WTC11 (cell line): ENCODE results near the gene PHB1. TPM values are rescaled to one million over a fixed set of nuclear protein-coding genes. Genes with fewer than 3 reads are reported as not detected.

ENCODE experiments used
- ATAC-seq: fragments of 200-7000 bp; cut with Tn5 transposase; 2 replicates; pipeline ENCODE4 v1.10.0; 2021; ENCODE audit warnings: mild to moderate bottlenecking, moderate library complexity
- CTCF ChIA-PET: fragments of 300-600 bp; sonication (Branson Sonifier 250); formaldehyde crosslinking; loops from one replicate; lab custom pipeline; 2021; ENCODE audit warnings: antibody characterized with exemption; lab: Charles Lee
- POLR2A ChIA-PET: fragments of 350-600 bp; sonication (Branson Sonifier 250); formaldehyde crosslinking; loops from one replicate; lab custom pipeline; 2021; ENCODE audit warnings: antibody characterized with exemption; lab: Charles Lee
- DNase-seq: peaks from one replicate; pipeline ENCODE4 v3.0.0; 2021; ENCODE audit warnings: low spot score
- H3K27ac Mint-ChIP-seq: 2 replicates; pipeline ENCODE4 v1.8.0; 2021; ENCODE audit warnings: mixed read lengths
- H3K27me3 Mint-ChIP-seq: 2 replicates; pipeline ENCODE4 v1.8.0; 2021; ENCODE audit warnings: low read depth, mild to moderate bottlenecking, moderate library complexity, mixed read lengths
- H3K36me3 Mint-ChIP-seq: 2 replicates; pipeline ENCODE4 v1.8.0; 2021; ENCODE audit warnings: mixed read lengths
- H3K4me1 Mint-ChIP-seq: 2 replicates; pipeline ENCODE4 v1.8.0; 2022; ENCODE audit warnings: mixed read lengths
- H3K4me3 Mint-ChIP-seq: 2 replicates; pipeline ENCODE4 v1.8.0; 2021; ENCODE audit warnings: mild to moderate bottlenecking, moderate library complexity, mixed read lengths
- H3K9me3 Mint-ChIP-seq: 2 replicates; pipeline ENCODE4 v1.8.0; 2021; ENCODE audit warnings: mixed read lengths
- ATF6 ChIP-seq: sonication (generic); formaldehyde crosslinking; IDR thresholded peaks from 2 replicates; pipeline ENCODE4 v1.8.1; 2023; ENCODE audit warnings: mild to moderate bottlenecking, missing genetic modification reagents
- CBFB ChIP-seq: sonication (generic); formaldehyde crosslinking; IDR thresholded peaks from 2 replicates; pipeline ENCODE4 v1.8.1; 2022; ENCODE audit warnings: mild to moderate bottlenecking, low read depth, missing genetic modification reagents
- E2F1 ChIP-seq: sonication (generic); formaldehyde crosslinking; IDR thresholded peaks from 2 replicates; pipeline ENCODE4 v1.8.0; 2022; ENCODE audit warnings: mild to moderate bottlenecking, missing genetic modification reagents
- EMX1 ChIP-seq: fragments of 250-450 bp; sonication (Bioruptor Pico); IDR thresholded peaks from 2 replicates; pipeline ENCODE4 v1.8.0; 2021; ENCODE audit warnings: mild to moderate bottlenecking
- ESRRA ChIP-seq: sonication (generic); formaldehyde crosslinking; IDR thresholded peaks from 2 replicates; pipeline ENCODE4 v1.8.1; 2022; ENCODE audit warnings: mild to moderate bottlenecking, missing genetic modification reagents, borderline replicate concordance
- MYBL2 ChIP-seq: sonication (generic); formaldehyde crosslinking; IDR thresholded peaks from 2 replicates; pipeline ENCODE4 v1.8.1; 2023; ENCODE audit warnings: mild to moderate bottlenecking, moderate library complexity, missing genetic modification reagents
- NR2C2 ChIP-seq: sonication (generic); formaldehyde crosslinking; IDR thresholded peaks from 2 replicates; pipeline ENCODE4 v1.8.0; 2022; ENCODE audit warnings: mild to moderate bottlenecking, missing genetic modification reagents
- PRRX2 ChIP-seq: fragments of 250-450 bp; sonication (Bioruptor Pico); IDR thresholded peaks from 2 replicates; pipeline ENCODE4 v1.8.0; 2021; ENCODE audit warnings: mild to moderate bottlenecking
- RELA ChIP-seq: sonication (generic); formaldehyde crosslinking; IDR thresholded peaks from 2 replicates; pipeline ENCODE4 v1.8.1; 2022; ENCODE audit warnings: missing genetic modification reagents, mild to moderate bottlenecking, borderline replicate concordance
- RORB ChIP-seq: fragments of 250-450 bp; sonication (Bioruptor Pico); IDR thresholded peaks from 2 replicates; pipeline ENCODE4 v1.9.0; 2021; ENCODE audit warnings: mild to moderate bottlenecking
- SOX15 ChIP-seq: fragments of 250-450 bp; sonication (Bioruptor Pico); IDR thresholded peaks from 2 replicates; pipeline ENCODE4 v1.9.0; 2021; ENCODE audit warnings: mild to moderate bottlenecking
- STAT6 ChIP-seq: sonication (generic); formaldehyde crosslinking; conservative IDR thresholded peaks from 2 replicates; pipeline ENCODE4 v1.8.1; 2023; ENCODE audit warnings: mild to moderate bottlenecking, low read depth, missing genetic modification reagents, moderate library complexity
- ZBTB21 ChIP-seq: sonication (generic); formaldehyde crosslinking; IDR thresholded peaks from 2 replicates; pipeline ENCODE4 v1.8.1; 2023; ENCODE audit warnings: mild to moderate bottlenecking, missing genetic modification reagents, borderline replicate concordance
- ZNF138 ChIP-seq: sonication (generic); formaldehyde crosslinking; conservative IDR thresholded peaks from 2 replicates; pipeline ENCODE4 v1.8.1; 2022; ENCODE audit warnings: mild to moderate bottlenecking, moderate library complexity, missing genetic modification reagents
- total RNA-seq: library from RNA; stranded (reverse); gene quantifications from 3 replicates; pipeline ENCODE4 v1.2.3, GENCODE V29; 2021
- TF ChIP-seq, protein P1 (sequence below): sonication (generic); formaldehyde crosslinking; IDR thresholded peaks from 2 replicates; pipeline ENCODE4 v1.8.1; 2023; ENCODE audit warnings: mild to moderate bottlenecking, missing genetic modification reagents
- TF ChIP-seq, protein P2 (sequence below): sonication (generic); formaldehyde crosslinking; IDR thresholded peaks from 2 replicates; pipeline ENCODE4 v1.8.0; 2023; ENCODE audit warnings: missing genetic modification reagents
- TF ChIP-seq, protein P3 (sequence below): sonication (generic); formaldehyde crosslinking; IDR thresholded peaks from 2 replicates; pipeline ENCODE4 v1.8.1; 2022; ENCODE audit warnings: mild to moderate bottlenecking, moderate library complexity, missing genetic modification reagents
- TF ChIP-seq, protein P4 (sequence below): sonication (generic); formaldehyde crosslinking; IDR thresholded peaks from 2 replicates; pipeline ENCODE4 v1.8.1; 2023; ENCODE audit warnings: mild to moderate bottlenecking, missing genetic modification reagents, borderline replicate concordance
- TF ChIP-seq, protein P5 (sequence below): sonication (generic); formaldehyde crosslinking; IDR thresholded peaks from 2 replicates; pipeline ENCODE4 v1.8.1; 2022; ENCODE audit warnings: low read depth, mild to moderate bottlenecking, moderate library complexity, missing genetic modification reagents, borderline replicate concordance

PHB1 gene
- total RNA-seq, 1 experiment from 2014 or later, result 375 TPM

DNA sequence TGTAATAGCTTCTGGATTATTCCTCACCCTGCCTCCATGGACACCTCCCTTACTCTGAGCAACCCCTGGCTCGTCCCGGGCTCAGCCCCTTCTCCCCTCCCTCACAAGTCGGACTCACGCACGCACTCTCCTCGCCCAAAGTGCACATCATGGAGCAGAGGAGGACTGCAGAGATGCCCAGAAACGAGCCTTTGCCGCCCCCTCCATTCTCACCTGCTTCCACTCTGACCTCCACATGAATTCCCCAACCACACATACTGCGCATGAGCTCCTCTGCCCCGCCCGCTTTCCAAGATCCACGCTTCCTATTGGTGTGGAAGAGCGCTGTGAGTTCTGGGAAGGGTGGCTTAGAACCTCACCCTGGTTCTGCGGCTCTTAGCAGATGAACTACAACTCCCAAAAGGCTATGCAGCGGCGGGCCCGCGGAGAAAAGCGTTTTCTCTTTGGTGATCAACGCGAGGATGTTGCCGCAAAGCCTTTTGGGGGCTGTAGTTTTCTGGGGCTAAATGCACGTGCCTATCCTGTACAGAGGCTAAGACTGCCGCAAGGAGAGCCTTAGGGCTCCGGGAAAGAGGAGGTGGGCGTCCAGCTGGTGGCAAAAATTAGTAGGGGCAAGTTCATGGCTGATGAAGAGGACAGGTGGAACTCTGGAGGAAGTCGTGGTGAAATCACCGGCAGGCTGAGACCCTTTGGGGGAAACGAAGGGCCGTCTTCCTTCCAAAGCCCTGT, at the start of gene PHB1 (continued):
- TF ChIP-seq, protein P1, sequence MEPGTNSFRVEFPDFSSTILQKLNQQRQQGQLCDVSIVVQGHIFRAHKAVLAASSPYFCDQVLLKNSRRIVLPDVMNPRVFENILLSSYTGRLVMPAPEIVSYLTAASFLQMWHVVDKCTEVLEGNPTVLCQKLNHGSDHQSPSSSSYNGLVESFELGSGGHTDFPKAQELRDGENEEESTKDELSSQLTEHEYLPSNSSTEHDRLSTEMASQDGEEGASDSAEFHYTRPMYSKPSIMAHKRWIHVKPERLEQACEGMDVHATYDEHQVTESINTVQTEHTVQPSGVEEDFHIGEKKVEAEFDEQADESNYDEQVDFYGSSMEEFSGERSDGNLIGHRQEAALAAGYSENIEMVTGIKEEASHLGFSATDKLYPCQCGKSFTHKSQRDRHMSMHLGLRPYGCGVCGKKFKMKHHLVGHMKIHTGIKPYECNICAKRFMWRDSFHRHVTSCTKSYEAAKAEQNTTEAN (CRISPR knock-in tag), result no peak
- TF ChIP-seq ATF6 (CRISPR knock-in tag) (no peak), PRRX2 (CRISPR knock-in tag) (no peak), EMX1 (CRISPR knock-in tag) (no peak), ZBTB21 (CRISPR knock-in tag) (no peak), E2F1 (no peak), MYBL2 (no peak)
- TF ChIP-seq, protein P2, sequence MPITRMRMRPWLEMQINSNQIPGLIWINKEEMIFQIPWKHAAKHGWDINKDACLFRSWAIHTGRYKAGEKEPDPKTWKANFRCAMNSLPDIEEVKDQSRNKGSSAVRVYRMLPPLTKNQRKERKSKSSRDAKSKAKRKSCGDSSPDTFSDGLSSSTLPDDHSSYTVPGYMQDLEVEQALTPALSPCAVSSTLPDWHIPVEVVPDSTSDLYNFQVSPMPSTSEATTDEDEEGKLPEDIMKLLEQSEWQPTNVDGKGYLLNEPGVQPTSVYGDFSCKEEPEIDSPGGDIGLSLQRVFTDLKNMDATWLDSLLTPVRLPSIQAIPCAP (CRISPR knock-in tag), result no peak
- TF ChIP-seq, protein P3, sequence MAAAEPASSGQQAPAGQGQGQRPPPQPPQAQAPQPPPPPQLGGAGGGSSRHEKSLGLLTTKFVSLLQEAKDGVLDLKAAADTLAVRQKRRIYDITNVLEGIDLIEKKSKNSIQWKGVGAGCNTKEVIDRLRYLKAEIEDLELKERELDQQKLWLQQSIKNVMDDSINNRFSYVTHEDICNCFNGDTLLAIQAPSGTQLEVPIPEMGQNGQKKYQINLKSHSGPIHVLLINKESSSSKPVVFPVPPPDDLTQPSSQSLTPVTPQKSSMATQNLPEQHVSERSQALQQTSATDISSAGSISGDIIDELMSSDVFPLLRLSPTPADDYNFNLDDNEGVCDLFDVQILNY (CRISPR knock-in tag), result no peak
- TF ChIP-seq, protein P4, sequence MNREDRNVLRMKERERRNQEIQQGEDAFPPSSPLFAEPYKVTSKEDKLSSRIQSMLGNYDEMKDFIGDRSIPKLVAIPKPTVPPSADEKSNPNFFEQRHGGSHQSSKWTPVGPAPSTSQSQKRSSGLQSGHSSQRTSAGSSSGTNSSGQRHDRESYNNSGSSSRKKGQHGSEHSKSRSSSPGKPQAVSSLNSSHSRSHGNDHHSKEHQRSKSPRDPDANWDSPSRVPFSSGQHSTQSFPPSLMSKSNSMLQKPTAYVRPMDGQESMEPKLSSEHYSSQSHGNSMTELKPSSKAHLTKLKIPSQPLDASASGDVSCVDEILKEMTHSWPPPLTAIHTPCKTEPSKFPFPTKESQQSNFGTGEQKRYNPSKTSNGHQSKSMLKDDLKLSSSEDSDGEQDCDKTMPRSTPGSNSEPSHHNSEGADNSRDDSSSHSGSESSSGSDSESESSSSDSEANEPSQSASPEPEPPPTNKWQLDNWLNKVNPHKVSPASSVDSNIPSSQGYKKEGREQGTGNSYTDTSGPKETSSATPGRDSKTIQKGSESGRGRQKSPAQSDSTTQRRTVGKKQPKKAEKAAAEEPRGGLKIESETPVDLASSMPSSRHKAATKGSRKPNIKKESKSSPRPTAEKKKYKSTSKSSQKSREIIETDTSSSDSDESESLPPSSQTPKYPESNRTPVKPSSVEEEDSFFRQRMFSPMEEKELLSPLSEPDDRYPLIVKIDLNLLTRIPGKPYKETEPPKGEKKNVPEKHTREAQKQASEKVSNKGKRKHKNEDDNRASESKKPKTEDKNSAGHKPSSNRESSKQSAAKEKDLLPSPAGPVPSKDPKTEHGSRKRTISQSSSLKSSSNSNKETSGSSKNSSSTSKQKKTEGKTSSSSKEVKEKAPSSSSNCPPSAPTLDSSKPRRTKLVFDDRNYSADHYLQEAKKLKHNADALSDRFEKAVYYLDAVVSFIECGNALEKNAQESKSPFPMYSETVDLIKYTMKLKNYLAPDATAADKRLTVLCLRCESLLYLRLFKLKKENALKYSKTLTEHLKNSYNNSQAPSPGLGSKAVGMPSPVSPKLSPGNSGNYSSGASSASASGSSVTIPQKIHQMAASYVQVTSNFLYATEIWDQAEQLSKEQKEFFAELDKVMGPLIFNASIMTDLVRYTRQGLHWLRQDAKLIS (CRISPR knock-in tag), result no peak
- TF ChIP-seq, all 79 proteins: peak for 9

DNA sequence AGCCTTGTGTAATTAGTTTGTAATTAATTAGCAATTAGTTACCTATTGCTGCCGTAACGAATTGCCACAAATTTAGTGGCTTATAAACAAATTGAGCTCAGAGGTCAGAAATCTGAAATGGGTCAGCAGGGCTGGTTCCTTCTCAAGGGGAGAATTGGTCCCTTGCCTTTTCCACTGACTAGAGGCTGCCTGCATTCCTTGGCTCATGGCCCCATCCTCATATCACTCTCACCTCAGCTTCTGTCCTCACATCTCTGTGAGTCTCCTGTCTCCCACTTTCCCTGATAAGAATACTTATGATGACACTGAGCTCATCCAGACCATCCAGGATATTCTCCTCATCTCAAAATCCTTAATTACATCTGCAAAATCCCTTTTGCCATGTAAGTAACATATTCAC, 49.4 kb upstream of the PHB1 start:
- CTCF ChIA-PET, result interaction anchor here (0.8 to 1.1 kb wide), 2 partner anchors 33 to 56 kb away, joined by 3 to 5 read pairs; no protein-coding TSS in a partner anchor
- POLR2A ChIA-PET, result no interaction called here
- H3K9me3 Mint-ChIP-seq, result peaks cover 14% of the 10 kb centered on the region
- DNase-seq, result no peak
- peaks cover 19% of the 10 kb centered on the region for H3K4me1 Mint-ChIP-seq
- H3K27ac Mint-ChIP-seq, result no peak overlapping the region
- H3K27me3 Mint-ChIP-seq, result peaks cover 19% of the 10 kb centered on the region
- no peak overlapping the region for H3K4me3 Mint-ChIP-seq
- no peak for ATAC-seq
- H3K36me3 Mint-ChIP-seq, result no peaks in the 10 kb centered on the region
- TF ChIP-seq RELA (CRISPR knock-in tag) (no peak), ESRRA (CRISPR knock-in tag) (no peak), STAT6 (CRISPR knock-in tag) (no peak), ZNF138 (CRISPR knock-in tag) (no peak), ZBTB21 (CRISPR knock-in tag) (no peak), CBFB (CRISPR knock-in tag) (no peak), PRRX2 (CRISPR knock-in tag) (no peak), SOX15 (CRISPR knock-in tag) (no peak), MYBL2 (no peak), NR2C2 (CRISPR knock-in tag) (no peak), RORB (no peak)
- TF ChIP-seq, protein P5, sequence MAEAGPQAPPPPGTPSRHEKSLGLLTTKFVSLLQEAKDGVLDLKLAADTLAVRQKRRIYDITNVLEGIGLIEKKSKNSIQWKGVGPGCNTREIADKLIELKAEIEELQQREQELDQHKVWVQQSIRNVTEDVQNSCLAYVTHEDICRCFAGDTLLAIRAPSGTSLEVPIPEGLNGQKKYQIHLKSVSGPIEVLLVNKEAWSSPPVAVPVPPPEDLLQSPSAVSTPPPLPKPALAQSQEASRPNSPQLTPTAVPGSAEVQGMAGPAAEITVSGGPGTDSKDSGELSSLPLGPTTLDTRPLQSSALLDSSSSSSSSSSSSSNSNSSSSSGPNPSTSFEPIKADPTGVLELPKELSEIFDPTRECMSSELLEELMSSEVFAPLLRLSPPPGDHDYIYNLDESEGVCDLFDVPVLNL (CRISPR knock-in tag), result no peak
